Panc1 (cell line): Measurements from ENCODE around the gene E4F1. TPM values are rescaled to one million over a fixed set of nuclear protein-coding genes. Genes with fewer than 3 reads are reported as not detected.
"Not testable (repeated sequence)": the region's sequence is repeated elsewhere in the genome, so short reads cannot be mapped to it uniquely, and the experiment has no call there.

Experiments used
- ATAC-seq: fragments of 200-7000 bp; cut with Tn5 transposase; 2 replicates; pipeline ENCODE4 v1.9.1; 2020; ENCODE audit warnings: mild to moderate bottlenecking, moderate library complexity
- BruUV-seq: library from RNA; stranded (reverse); fragments of 400-500 nt; replicated peaks from 2 replicates; lab custom pipeline; 2021; lab: Mats Ljungman, UMichigan
- CTCF ChIA-PET: fragments of 300-600 bp; sonication (Branson Sonifier 250); formaldehyde crosslinking; loops from one replicate; lab custom pipeline; 2022; ENCODE audit warnings: antibody characterized with exemption; lab: Charles Lee
- POLR2A ChIA-PET: fragments of 300-600 bp; sonication (Branson Sonifier 250); formaldehyde crosslinking; loops from one replicate; lab custom pipeline; 2022; ENCODE audit warnings: antibody characterized with exemption; lab: Charles Lee
- DNase-seq: peaks from one replicate; pipeline ENCODE4 v3.0.0-alpha.2; 2010; ENCODE audit warnings: low read depth, low spot score
- H3K27ac ChIP-seq: 2 replicates; pipeline ENCODE4 v1.5.1; 2011; ENCODE audit warnings: mild to moderate bottlenecking, low read length, inconsistent platforms
- H3K27me3 ChIP-seq: fragments of 200-500 bp; sonication (Bioruptor generic); 2 replicates; pipeline ENCODE4 v1.6.0; 2014; ENCODE audit warnings: low read length, inconsistent platforms; ENCODE audit not compliant: control insufficient read depth, insufficient read depth
- H3K36me3 ChIP-seq: fragments of 200-500 bp; sonication (Bioruptor generic); 2 replicates; pipeline ENCODE4 v1.5.1; 2014; ENCODE audit warnings: inconsistent platforms, mild to moderate bottlenecking, low read length, moderate library complexity; ENCODE audit not compliant: control insufficient read depth, insufficient read depth
- H3K4me1 ChIP-seq: 2 replicates; pipeline ENCODE4 v1.5.1; 2011; ENCODE audit warnings: inconsistent platforms, mild to moderate bottlenecking, low read length, moderate library complexity; ENCODE audit not compliant: control insufficient read depth, insufficient read depth
- H3K4me3 ChIP-seq, 2 experiments: 2 replicates each; pipeline ENCODE4 v1.5.1; 2011 to 2012; ENCODE audit warnings: low read depth in 2 of 2, low read length in 2 of 2, mild to moderate bottlenecking in 2 of 2, inconsistent platforms in 1 of 2, moderate library complexity in 1 of 2
- H3K9me3 ChIP-seq: fragments of 200-500 bp; sonication (Bioruptor generic); 2 replicates; pipeline ENCODE4 v1.5.1; 2014; ENCODE audit warnings: low read depth, mild to moderate bottlenecking, inconsistent platforms, low read length, moderate library complexity; ENCODE audit not compliant: control insufficient read depth, insufficient read depth
- CTCF ChIP-seq: fragments of 450-650 bp; IDR thresholded peaks from 2 replicates; pipeline ENCODE4 v1.5.1; 2017; ENCODE audit warnings: mild to moderate bottlenecking
- POLR2AphosphoS5 ChIP-seq: IDR thresholded peaks from 2 replicates; pipeline ENCODE4 v1.6.1; 2012; ENCODE audit warnings: mild to moderate bottlenecking, low read depth, low read length, moderate library complexity
- REST ChIP-seq, 2 experiments: IDR thresholded peaks; 2 replicates each; pipeline ENCODE4 v1.6.1; 2011 to 2012; ENCODE audit warnings: low read depth in 2 of 2, control low read depth in 1 of 2, low read length in 1 of 2, mild to moderate bottlenecking in 1 of 2, moderate library complexity in 1 of 2; ENCODE audit not compliant: insufficient read depth in 1 of 2
- SIN3A ChIP-seq: IDR thresholded peaks from 2 replicates; pipeline ENCODE4 v1.6.1; 2012; ENCODE audit warnings: low read depth, mild to moderate bottlenecking, low read length, moderate library complexity, borderline replicate concordance; ENCODE audit not compliant: insufficient read depth
- TCF7L2 ChIP-seq: IDR thresholded peaks from 2 replicates; pipeline ENCODE4 v1.6.1; 2011; ENCODE audit warnings: mild to moderate bottlenecking, low read depth, low read length, inconsistent platforms
- in situ Hi-C: cut with HindIII; loops from 2 replicates; pipeline ENCODE4 v1.10.0; 2016; ENCODE audit warnings: low sequenced_read_pairs, low pct_unique_long_range_greater_than_20kb
- intact Hi-C: fragments of 100-400 bp; cut with micrococcal nuclease; formaldehyde crosslinking; loops from one replicate; pipeline ENCODE4 v1.10.0; 2022; ENCODE audit not compliant: unreplicated experiment
- total RNA-seq: library from RNA; stranded (reverse); gene quantifications from one replicate; pipeline ENCODE4 v1.2.1, GENCODE V29; 2021; ENCODE audit not compliant: unreplicated experiment

E4F1 gene
- total RNA-seq, 1 experiment from 2014 or later: 50.8 TPM

DNA sequence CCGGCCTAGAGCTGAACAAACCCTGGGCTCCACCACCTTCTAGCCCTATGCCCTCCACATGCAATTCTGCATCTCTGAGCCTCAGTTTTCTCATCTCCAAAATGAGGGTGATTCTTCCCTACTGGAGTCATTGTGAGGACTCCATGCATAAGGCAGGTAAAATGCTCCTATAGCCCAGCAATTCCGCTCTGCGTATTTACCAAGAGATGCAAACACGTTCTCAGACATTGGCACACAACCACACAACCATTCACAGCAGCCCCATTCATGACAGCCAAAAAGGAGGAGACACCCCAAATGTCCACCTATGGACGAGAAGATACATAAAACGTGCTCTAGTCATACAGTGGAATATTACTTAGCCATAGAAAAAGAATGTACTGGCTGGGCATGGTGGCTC, 23.1 kb upstream of the E4F1 start:
- intact Hi-C loops: no loop called here
- ChIA-PET POLR2A (interaction anchor here (0.5 kb wide), 1 partner anchor 49 kb away, joined by 4 read pairs; no protein-coding TSS in a partner anchor), CTCF (no interaction called here)
- H3K27ac ChIP-seq: no peak overlapping the region
- H3K4me1 ChIP-seq: peaks cover 5% of the 10 kb centered on the region
- TF ChIP-seq POLR2AphosphoS5: no peak
- TF ChIP-seq SIN3A: no peak
- no peak for TF ChIP-seq TCF7L2
- BruUV-seq: no TSS peak
- no peak for ATAC-seq
- no peaks in the 10 kb centered on the region for H3K9me3 ChIP-seq
- no peak overlapping the region for H3K4me3 ChIP-seq
- no peaks in the 10 kb centered on the region for H3K36me3 ChIP-seq
- H3K27me3 ChIP-seq: no peaks in the 10 kb centered on the region
- no peak for DNase-seq
- in situ Hi-C loops: no loop called here

GRCh38 chr16:2203119-2203688, 20.2 kb upstream of the E4F1 start:
- H3K4me3 ChIP-seq, H3K36me3 ChIP-seq, H3K9me3 ChIP-seq, in situ Hi-C loops, H3K27me3 ChIP-seq, DNase-seq, intact Hi-C loops, ATAC-seq, CTCF ChIA-PET, H3K4me1 ChIP-seq, BruUV-seq, H3K27ac ChIP-seq: not testable (repeated sequence)
- POLR2A ChIA-PET: interaction anchor here (0.7 kb wide), 3 partner anchors 12 to 243 kb away, joined by 3 to 5 read pairs (median 3); no protein-coding TSS in a partner anchor

DNA sequence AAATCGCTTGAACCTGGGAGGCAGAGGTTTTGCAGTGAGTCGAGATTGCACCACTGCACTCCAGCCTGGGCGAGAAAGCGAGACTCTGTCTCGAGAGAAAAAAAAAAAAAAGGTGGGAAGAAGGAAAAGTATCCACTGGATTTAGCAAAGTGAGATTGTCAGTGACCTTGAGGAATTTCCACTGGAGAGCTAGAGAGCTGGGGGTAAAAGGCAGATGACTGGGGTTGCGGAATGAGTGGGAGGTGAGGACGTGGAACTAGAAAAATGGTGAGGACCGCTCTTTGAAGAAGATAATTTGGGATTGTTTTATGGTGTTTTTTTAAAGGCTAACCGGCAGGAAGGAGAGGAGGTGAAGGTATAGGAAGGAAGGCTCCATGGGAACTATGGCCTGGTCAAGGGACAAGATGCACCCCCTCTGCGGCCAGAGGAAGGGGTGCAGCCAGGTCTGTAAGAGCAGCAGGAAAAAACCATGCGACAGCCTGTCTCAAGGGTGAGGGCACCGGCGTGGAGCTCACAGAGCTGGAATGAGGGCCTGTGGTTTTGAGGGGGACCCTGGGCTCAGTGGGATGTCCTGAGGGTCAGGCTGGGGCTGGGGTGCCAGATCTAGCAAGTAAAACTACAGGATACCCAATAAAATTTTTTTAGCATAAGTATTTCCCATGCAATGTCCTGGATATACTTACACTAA, 18.8 kb upstream of the E4F1 start:
- DNase-seq (no peak), ATAC-seq (no peak)
- Histone ChIP-seq H3K27me3 (no peaks in the 10 kb centered on the region), H3K4me3 (peak overlapping the region; percentile 61 to 73), H3K27ac (peak overlapping the region; percentile 93), H3K36me3 (no peaks in the 10 kb centered on the region; the same call in 1 of the 2 replicates), H3K9me3 (no peaks in the 10 kb centered on the region), H3K4me1 (peaks cover 7% of the 10 kb centered on the region)
- POLR2A ChIA-PET: interaction anchor here (0.6 kb wide), 1 partner anchor 23 kb away, joined by 5 read pairs; no protein-coding TSS in a partner anchor
- TF ChIP-seq CTCF: no peak
- TF ChIP-seq POLR2AphosphoS5: no peak
- TF ChIP-seq TCF7L2: no peak
- no peak for TF ChIP-seq REST (IDR thresholded peaks at IDR 0.05; ENCODE audit: insufficient read depth in 1 of 2, low read depth in 2 of 2, low read length in 1 of 2)
- no peak for TF ChIP-seq SIN3A
- intact Hi-C loops (no loop called here), in situ Hi-C loops (no loop called here)
- BruUV-seq: TSS peak; percentile 83
- CTCF ChIA-PET: no interaction called here
